AG09319 (cell line): Measurements from ENCODE around the gene UNC13B.

Experiments
- DNase-seq: peaks from one replicate; pipeline ENCODE4 v3.0.0-alpha.2; 2010; ENCODE audit warnings: low read depth; ENCODE audit errors: extremely low read depth
- CTCF ChIP-seq: IDR thresholded peaks from 2 replicates; pipeline ENCODE4 v1.5.1; 2011; ENCODE audit warnings: low read depth, mild to moderate bottlenecking, inconsistent platforms, low read length, moderate library complexity

UNC13B gene

GRCh38 chr9:35273591-35273990 is 111.8 kb downstream of the UNC13B start:
- DNase-seq, result no peak
- no peak for TF ChIP-seq CTCF

- DNase-seq, result no peak
Measured at GRCh38 chr9:35274993-35275392, 113.2 kb downstream of the UNC13B start.

GRCh38 chr9:35277171-35277520 is 115.3 kb downstream of the UNC13B start:
- no peak for TF ChIP-seq CTCF
- no peak for DNase-seq

More at GRCh38 chr9:35274993-35275392, 113.2 kb downstream of the UNC13B start:
- no peak for TF ChIP-seq CTCF

- no peak for DNase-seq
- TF ChIP-seq CTCF, result no peak
Measured at GRCh38 chr9:35277628-35278359, 116.0 kb downstream of the UNC13B start.

- no peak for TF ChIP-seq CTCF
- DNase-seq, result no peak
Measured at GRCh38 chr9:35279946-35280345, 118.1 kb downstream of the UNC13B start.

- no peak for DNase-seq
- TF ChIP-seq CTCF, result no peak
Measured at GRCh38 chr9:35280399-35280798, 118.6 kb downstream of the UNC13B start.

- no peak for TF ChIP-seq CTCF
- peak; percentile 16 for DNase-seq
Measured at GRCh38 chr9:35285731-35286130, 123.9 kb downstream of the UNC13B start.
